MV-4-11 (cell line): Measurements from ENCODE around the gene CBL.

Source experiments
- DNase-seq: peaks from one replicate; lab custom pipeline; 2025; lab: John Stamatoyannopoulos, UW

CBL gene

DNA sequence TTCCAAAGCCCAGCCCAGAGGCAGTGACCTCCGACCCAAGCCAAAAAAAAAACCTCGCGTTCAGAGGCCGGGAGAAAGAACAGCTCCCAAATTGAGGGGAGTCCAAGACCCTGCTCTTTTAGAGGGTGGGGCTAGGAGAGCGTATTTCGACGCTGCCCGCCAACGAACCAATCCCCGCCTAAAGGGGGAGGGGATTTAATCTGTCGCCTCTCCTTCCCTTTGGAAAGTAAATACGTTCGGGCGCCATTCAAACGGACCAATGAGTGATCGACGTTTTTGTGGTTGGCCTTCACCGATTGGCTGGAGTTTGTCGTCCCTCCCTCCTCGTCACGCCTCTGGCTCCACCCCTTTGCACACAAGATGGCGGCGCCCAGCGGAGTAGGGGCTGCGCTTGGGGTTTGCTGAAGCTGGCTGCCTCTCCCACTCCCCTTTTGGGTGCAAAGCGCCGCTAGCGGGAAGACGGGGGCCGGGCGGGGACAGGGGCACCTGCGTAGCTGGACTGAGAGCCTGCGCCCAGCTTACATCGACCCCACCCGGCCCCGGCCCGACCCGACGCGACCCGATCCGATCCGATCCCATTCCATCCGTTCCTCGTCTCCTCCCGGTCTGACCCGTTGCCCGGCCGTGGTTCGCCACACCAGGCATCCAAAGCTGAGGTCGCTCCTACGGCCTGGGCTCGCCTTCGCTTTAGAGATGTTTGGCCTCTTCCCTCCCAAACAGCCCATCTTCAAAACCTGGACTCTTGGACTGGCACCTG is 128.2 kb downstream of the CBL start, which contains the start of gene RNF26:
RNF26 (plus strand) TSS at position 354 of the 757 bp plus-strand sequence. CDS start 596 bp downstream, outside the sequence.
- peak; percentile 98 for DNase-seq

DNA sequence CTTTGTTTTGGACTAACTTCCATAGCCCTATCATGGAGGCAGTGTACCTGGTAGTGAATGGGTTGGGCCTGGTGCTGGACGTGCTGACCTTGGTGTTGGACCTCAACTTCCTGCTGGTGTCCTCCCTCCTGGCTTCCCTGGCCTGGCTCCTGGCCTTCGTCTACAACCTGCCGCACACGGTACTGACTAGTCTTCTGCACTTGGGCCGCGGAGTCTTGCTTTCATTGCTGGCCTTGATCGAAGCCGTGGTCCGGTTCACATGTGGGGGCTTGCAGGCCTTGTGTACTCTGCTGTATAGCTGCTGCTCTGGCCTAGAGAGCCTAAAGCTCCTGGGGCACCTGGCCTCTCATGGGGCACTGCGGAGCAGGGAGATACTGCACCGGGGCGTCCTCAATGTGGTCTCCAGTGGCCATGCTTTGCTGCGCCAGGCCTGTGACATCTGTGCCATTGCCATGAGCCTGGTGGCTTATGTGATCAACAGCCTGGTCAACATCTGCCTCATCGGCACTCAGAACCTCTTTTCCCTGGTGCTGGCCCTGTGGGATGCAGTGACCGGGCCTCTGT is 129.0 kb downstream of the CBL start:
- DNase-seq, result no peak

DNA sequence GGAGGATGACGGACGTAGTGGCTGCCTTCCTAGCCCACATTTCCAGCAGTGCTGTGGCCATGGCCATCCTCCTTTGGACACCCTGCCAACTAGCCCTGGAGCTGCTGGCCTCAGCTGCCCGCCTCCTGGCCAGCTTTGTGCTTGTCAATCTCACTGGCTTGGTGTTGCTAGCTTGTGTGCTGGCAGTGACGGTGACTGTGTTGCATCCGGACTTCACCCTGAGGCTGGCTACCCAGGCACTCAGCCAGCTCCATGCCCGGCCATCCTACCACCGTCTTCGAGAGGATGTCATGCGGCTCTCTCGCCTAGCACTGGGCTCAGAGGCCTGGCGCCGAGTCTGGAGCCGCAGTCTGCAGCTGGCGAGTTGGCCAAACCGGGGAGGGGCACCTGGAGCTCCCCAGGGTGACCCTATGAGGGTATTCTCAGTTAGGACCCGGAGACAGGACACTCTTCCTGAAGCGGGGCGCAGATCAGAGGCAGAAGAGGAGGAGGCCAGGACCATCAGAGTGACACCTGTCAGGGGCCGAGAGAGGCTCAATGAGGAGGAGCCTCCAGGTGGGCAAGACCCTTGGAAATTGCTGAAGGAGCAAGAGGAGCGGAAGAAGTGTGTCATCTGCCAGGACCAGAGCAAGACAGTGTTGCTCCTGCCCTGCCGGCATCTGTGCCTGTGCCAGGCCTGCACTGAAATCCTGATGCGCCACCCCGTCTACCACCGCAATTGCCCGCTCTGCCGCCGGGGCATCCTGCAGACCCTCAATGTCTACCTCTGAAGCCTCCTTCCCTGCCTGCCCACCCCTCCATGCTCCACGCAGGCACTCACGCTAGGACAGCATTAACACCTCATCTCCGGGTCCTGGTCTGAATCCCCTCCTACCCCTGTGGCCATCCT is 129.8 kb downstream of the CBL start:
- DNase-seq, result no peak

DNA sequence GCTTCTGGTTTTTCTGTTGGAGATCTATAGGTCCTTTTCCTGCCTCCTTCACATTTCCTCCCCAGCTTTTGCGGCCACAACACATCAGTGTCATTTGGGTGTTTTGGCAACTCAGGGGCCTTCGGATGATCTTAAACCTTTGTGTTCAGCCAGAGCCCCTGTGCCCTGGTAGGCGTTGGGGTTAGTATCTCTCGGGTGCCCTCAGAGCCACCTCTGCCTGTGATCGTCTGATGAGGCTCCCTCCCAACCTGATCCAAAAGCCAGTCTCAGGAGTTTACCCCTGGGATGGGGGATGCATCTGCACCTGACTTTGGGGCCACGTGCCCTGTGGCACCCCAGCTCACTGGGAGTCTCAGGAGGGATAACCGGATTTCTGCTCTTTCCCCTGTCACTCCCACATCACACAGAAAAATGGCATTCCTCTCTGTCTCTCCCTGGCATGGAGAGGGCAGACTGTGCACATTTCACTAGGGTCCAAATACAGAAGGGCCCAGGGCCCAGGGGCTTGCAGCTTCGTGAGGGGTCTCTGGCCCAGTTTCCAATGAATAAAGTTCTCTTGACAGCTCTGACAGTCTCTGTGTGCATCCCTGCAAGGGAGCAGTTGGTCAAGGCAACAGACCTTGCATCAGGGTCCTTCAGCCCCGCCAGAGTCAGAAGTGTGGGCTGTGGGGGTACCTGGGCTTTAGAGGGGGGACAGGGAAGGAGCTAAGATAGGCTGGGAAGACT is 130.8 kb downstream of the CBL start:
- no peak for DNase-seq

DNA sequence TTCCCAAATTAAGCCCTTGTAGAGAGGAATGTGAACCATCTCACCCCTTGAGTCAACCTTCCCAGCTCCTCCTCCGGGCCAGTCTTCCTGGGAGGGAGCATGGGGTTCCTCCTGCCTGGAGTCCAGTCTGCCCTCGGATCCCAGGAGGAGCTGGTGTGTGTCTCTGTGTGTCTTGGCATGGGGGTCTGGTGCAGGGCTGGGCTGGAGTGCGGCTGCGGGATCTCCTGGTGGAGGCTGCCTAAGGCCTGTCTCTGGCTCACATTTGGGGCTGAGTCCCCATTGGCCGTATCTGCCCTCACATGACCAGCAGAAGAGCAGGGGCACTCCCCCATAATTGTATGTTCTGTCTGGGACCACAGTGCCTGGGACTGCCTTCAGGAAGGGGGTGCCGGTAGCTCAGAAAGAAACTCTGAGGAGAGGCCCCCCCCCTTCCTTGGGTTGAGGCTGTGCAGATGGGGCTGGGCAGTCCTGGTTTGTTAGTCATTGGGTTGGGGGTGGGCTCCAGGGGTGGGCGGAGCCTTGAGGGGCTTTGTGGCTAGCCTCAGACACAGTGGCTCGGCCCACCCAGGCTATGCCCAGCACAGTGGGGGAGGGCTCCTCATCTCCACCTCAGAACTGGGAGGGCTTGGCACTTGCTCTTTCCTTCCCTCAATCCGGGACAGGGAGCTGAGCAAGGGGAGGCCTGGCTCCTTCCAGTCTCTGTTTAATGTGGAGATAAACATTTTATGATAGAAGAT is 131.6 kb downstream of the CBL start:
- DNase-seq, result no peak

DNA sequence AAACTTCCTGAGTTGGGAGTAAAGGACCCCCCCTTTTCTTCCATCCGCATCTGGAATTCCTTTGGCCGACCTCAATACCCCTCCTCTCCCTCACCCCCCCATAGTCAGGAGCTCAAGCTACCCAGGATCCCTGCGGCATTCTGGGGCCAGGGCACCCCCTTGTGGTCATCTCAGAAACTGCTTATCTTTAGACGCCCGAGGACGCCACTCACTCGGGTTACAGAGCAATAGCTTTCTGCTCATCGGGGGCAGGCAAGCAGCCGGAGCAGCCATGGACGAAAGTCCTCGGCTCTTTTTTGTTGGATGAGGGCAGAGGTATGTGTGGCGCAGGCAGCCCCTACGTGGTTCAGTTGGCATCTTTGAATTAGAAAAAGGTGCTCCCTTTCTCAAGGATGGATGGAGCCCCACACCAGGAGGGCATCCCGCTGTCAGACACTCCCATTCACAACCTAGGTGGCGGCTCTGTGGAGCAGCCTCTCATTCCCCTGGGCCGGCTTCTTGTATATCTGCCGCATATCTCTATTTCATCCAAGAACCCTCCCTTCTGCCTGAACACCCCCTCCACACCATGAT is 132.3 kb downstream of the CBL start:
- DNase-seq, result peak; percentile 46

DNA sequence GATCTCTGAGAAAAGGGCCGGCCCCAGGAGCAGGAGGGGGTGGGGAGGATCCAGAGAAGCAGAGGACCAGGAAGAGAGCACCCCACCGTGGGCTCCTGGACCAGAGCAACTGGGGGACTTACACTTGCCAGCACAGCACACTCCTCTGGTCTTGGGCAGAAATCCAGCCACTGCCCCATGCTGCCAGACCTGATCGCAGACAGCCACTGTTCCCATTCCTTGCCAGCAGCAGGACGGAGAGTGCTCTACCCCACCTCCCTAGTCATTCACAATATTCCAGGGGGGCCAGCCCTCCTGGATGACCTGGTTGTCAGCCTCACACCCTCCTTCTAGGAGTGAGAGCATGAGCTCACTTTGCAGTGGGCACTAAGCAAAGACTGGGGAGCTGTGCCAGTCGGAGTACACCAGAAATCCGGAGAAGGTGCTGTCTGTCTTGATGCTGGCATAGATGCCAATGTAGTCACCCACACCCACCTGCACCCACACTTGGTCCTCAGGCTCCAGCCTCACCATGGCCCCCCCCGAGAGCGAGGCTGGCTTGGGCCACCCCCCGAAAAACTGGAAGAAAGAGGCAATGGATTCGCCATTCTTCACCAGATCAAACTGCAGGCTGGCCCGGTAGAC is 132.9 kb downstream of the CBL start:
- DNase-seq, result no peak

DNA sequence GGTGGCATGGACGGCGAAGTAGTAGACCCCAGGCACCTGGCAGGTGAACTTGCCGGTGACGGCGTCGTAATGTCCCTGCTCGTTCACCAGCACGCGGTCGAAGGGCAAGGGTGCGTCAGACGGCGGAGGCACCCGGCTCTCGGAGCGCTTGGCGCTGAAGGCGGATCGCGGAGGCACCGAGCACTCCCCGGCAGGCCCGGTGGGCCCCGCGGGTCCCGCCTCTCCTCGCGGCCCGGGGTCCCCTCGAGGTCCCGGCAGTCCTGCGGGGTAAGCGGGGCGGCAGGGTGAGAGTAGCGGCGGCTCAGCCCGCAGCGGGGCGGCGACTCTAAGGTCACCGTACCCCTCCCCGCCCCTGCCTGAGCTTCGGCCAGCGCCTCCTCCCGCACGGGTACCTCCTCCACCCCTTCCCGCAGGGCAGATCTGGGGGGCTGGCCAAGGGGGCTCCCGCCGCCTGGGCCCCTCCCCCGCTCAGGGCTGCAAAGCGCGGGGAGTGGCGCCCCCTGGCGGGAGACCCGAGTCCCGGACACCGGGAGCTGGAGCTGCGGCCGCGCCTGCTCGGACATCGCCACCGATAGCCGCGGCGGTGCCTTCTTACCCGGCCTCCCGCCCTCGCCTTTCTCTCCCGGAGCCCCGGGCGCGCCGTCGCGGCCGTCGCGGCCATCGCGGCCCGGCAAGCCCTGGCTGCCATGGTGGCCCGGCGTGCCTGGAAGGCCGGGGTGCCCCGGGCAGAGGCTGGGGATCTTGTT is 133.6 kb downstream of the CBL start:
- no peak for DNase-seq

DNA sequence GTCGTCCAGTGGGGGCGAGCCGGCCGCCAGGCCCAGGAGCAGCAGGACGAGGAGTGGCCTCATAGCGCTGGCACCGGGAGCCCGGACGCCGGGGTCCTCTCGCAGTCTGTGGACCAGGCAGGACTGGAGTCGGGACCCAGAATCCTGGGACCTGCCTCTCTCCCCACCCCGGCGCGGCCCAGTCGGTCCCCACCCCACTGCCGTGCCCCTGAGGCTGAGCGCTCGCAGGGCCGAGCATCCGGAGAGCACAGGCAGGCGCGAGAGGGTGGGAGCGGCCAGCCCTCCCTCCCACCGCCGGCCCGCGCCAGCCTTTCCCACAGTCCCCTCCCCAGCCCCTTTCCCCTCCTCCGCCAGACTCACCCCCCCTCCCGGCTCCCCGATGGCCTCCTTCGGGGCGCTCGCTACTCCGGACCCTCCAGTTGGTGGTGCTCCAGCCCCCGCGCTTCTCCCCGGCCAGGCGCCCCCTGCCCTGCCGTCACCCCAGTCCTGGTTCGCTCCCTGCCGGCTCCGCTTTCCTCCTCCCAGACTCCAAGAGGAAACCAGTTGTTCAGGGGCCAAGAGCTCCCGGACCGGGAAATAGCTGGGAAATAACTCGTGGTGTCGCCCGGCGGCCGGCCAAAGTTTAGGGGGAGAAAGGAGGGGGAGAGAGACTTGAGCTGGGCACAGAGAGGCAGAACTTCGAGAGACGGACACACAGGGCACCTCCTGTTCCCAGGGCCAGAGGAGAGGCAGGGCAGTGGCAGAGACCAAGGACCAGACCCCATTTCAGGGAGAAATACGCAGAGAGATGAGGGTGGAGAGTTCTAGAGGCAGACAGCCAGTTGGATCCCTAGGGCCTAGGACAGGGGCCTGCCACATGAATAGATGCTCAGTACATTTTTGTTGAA is 134.4 kb downstream of the CBL start, which contains the start of gene C1QTNF5:
C1QTNF5 (minus strand) TSS at position 549 of the 887 bp plus-strand sequence; CDS start at position 63, 486 bp downstream.
- DNase-seq, result no peak

DNA sequence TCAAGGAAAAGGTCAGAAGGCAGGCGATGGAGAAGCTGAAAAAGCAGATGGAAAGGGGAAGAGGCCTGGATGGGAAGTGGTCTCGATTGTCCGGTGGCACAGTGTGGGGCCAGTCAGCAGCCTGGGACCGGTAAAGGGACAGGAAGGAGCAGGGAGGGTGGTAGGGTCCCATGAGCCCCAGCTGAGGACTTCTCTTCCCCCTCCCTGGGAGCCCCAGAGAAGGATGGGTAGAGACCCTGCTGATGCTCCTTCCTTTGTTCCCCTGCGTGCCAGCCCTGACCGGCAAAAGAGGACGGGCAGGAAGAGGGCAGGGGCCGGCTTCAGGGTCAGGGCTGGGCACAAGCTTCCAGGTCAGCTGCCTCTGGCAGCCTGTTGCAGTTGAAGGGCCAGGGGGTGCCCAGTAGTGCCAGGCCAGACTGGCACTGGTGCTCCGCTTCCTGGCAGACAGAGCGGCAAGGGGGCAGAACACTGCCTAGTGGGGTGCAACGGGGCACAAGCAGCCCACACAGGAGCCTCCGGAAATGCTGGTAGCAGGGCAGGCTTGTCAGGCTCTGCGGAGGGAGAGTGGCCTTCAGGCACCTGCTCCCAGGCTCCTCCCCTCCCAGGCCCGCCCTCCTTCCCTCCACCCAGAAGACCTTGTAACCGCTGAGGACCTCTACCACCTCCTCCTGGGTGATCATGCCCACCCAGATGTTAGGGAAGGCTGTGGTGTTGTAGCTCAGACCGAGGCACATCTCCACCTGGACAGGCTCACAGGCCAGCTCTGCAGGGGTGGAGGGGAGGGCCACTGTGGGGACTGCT is 135.3 kb downstream of the CBL start:
- DNase-seq, result peak; percentile 8

DNA sequence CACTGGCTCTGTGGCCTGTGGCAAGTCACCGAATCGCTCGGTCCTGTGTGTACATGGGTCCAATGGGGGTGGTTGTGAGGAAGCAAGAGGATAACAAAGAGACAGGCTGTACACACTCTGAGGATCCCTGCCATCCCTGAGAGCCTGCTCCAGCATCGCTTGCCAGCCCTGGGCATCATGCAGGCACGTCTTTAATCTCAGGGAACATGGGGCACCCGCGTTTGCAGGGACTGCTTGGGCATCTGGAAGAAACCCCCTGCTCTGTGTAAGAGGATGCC is 135.8 kb downstream of the CBL start:
- no peak for DNase-seq

DNA sequence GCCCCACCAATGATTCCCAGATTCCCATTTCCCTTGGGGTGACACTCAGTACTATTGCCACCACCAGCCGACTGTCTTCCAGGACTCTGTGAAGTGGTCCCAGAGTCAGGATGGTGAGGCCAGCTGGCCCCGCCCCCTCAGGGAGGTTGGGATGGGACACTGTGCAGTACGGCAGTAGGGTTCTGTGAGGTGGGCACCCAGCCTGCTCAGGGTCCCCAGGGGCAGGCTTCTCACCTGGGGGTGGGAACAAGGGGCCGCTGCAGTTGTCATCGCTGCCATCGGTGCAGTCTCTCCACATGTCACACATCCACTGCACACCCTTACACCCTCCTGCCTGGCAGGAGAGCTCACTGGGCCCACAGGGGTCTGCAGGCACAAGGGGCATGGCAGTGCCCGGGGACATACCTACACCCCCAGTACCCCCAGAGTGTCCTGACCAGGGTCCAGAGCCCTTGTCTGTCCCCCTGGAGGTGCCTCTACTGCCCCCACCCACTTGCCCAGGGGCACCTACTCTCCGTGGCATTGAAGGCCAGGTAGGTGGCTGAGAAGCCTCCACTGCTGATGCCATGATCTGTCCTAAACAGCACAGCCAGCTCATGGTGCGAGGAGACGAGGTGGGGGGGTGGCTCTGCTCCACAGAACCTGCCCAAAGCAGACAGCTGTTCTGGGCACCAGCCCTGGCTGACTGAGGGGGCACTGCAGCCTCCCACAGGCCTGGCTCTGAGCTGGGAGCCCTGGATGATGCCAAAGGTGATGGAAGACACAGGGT is 136.4 kb downstream of the CBL start:
- DNase-seq, result no peak

DNA sequence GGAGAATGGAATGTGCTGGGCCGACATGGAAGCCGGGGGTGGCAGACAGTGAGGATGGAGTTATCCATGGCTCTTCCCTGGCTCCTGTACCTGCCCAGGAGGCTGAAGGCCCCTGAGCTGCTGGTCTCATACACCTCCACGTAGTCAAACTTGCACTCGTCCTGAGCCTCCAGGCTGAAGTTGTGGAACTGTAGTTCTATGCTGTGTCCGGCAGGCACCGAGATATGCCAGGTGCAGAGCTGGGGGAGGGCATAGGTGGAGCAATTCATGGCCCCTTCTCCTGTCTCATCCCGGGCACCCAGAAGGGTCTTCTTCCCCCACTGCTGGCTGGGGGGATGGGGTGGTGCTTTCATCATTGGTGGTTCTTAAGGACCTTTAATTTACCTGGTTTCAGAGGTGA is 137.6 kb downstream of the CBL start:
- no peak for DNase-seq

DNA sequence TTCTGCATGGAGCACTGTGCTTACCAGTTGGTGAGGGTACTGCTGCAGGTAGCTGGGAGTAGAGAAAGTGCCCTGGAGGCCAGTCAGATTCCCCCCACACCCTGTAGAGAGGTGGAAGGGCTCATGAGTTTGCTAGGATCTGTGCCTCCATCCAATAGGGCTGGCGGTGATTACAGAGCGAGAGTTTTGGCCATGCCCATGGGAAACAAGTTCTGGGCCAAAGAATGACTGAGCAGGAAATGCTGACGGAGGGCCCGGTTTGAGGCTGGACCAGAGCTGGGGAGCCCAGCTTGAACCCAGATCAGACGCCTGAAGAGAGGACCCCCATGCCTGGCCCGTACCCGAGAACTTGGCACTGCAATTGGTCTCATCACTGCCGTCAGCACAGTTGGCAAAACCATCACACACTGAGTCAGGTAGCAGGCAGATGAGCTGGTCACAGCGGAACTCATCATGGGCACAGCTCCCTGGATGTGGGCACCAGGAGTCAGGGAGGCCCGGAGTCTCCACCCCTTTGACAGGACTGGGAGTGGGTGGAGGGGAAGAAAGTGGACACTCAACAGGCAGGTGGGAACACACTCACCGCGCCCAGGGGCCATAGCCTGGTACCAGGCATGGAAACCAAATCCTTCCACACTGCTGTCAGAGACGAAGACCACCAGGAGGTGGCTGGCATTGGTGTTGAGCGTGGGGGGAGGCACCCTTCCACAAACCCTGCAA is 138.3 kb downstream of the CBL start:
- no peak for DNase-seq

DNA sequence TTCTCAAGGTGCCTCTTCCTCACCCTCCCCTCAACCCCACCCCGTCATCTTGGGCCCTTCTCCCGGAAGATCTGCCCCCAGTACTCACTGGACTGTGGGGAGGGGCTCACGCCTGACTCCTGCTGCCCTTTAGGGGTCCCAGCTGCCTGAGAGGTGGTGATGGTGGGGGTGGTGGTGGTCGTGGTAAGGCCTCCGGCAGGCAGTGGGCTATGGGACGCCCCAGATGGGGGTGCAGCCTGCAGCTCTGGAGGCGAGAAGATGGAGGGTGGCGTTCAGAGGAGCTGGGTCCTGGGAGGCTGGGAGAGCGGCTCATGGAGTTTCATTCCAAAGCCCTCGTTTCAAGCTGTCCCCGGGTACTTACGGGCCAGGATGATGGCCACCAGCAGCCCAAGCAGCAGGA is 139.5 kb downstream of the CBL start:
- DNase-seq, result no peak

DNA sequence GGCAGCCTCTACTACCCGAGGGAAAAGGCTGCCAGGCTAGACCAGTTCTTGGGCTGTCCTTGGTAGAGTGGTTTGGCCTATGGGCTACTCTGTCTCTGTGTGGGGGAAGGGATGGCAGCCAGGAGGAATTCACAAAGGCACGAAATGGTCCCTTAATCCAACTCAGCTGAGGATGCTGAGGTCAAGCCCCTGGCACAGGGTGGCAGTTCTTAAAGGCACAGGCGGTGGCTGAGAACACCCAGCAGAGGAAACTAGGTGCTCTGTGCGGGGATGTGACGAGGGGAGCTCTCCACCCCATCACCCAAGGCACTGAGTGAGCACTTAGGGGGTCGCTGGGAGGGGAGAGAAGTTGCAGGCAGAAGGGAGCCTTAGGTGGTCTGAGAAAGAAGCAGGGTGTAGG is 140.5 kb downstream of the CBL start, which contains the start of gene MFRP:
MFRP (minus strand) TSS at position 101 of the 400 bp plus-strand sequence. CDS start 192 bp downstream, outside the sequence.
- DNase-seq, result no peak

DNA sequence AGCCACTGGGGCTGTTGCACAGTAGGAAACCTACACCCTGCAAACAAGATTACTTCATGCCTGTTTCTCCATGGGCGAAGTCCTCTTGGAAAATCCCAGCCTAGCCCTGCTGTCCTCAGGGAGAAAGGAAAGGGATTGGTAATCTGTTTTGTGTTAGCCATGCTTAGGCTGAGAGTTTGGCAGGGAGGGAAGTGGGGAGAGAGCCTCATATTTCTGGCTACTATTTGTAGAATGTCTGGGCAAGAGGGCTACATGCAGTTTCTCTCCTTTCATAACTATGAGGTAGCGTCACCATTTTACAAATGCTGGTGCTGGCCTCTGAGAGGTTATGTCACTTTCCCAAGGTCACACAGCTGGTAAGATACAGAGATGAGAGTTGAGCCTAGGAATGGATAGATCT is 141.1 kb downstream of the CBL start:
- no peak for DNase-seq
